Pulmonary artery endothelial cell (primary cell): Measurements from ENCODE around the gene SMIM41. TPM values are rescaled to one million over a fixed set of nuclear protein-coding genes. Genes with fewer than 3 reads are reported as not detected.

Source experiments
- DNase-seq: peaks from one replicate; pipeline ENCODE4 v3.0.0-alpha.2; 2011; ENCODE audit warnings: low read depth, low spot score
- total RNA-seq: library from RNA; depleted of rRNA; stranded (reverse); fragments of >200 nt; gene quantifications from 2 replicates; pipeline ENCODE4 v1.2.3, GENCODE V29; 2014

Gene SMIM41
- total RNA-seq, 1 donor from 2014 or later: 0.07 TPM

- DNase-seq: no peak
These were observed 41.7 kb downstream of the SMIM41 start for GRCh38 chr12:52120951-52121823.

- no peak for DNase-seq
These were observed 42.5 kb downstream of the SMIM41 start for GRCh38 chr12:52121824-52122539.

GRCh38 chr12:52122540-52122871 is 43.0 kb downstream of the SMIM41 start:
- DNase-seq: no peak

GRCh38 chr12:52122904-52123303 is 43.4 kb downstream of the SMIM41 start:
- no peak for DNase-seq

- DNase-seq: no peak
These were observed 44.1 kb downstream of the SMIM41 start for GRCh38 chr12:52123487-52124186.

- no peak for DNase-seq
These were observed 46.0 kb downstream of the SMIM41 start for GRCh38 chr12:52125476-52125900.

- no peak for DNase-seq
These were observed 46.6 kb downstream of the SMIM41 start for GRCh38 chr12:52126050-52126604.

- DNase-seq: peak; percentile 91
These were observed 47.4 kb downstream of the SMIM41 start for GRCh38 chr12:52126605-52127578.

- DNase-seq: no peak
These were observed 48.4 kb downstream of the SMIM41 start for GRCh38 chr12:52127683-52128450.

GRCh38 chr12:52130711-52131110 is 51.2 kb downstream of the SMIM41 start:
- DNase-seq: no peak

GRCh38 chr12:52132754-52133161 is 53.3 kb downstream of the SMIM41 start:
- no peak for DNase-seq

GRCh38 chr12:52137746-52138145 is 58.2 kb downstream of the SMIM41 start:
- no peak for DNase-seq

- no peak for DNase-seq
These were observed 59.6 kb downstream of the SMIM41 start for GRCh38 chr12:52139147-52139546.

- no peak for DNase-seq
These were observed 60.1 kb downstream of the SMIM41 start for GRCh38 chr12:52139579-52140062.

- no peak for DNase-seq
These were observed 61.8 kb downstream of the SMIM41 start for GRCh38 chr12:52141306-52141705.

GRCh38 chr12:52141875-52142274 is 62.4 kb downstream of the SMIM41 start:
- DNase-seq: no peak

GRCh38 chr12:52142431-52142830 is 62.9 kb downstream of the SMIM41 start:
- DNase-seq: no peak

GRCh38 chr12:52144512-52145227 is 65.2 kb downstream of the SMIM41 start:
- no peak for DNase-seq
